RWPE1 (cell line): ENCODE data around the gene LYRM1.
A peak's percentile ranks its signal among the peaks of the same experiment; 100 is the strongest.

Source experiments
- CTCF ChIA-PET: fragments of 350-600 bp; sonication (Branson Sonifier 250); formaldehyde crosslinking; extraction: SDS; loops from one replicate; lab custom pipeline; 2021; lab: Yijun Ruan, JAX
- POLR2A ChIA-PET: fragments of 400-600 bp; formaldehyde crosslinking; extraction: SDS; loops from one replicate; lab custom pipeline; 2020; ENCODE audit warnings: antibody characterized with exemption; ENCODE audit not compliant: low non-redundant PET; lab: Yijun Ruan, JAX
- DNase-seq: peaks from one replicate; pipeline ENCODE4 v3.0.0; 2012; ENCODE audit warnings: low spot score
- H3K27ac ChIP-seq: fragments of 450-650 bp; 2 replicates; pipeline ENCODE4 v1.5.1; 2017
- TF ChIP-seq, protein P1 (sequence below): fragments of 450-650 bp; conservative IDR thresholded peaks from 2 replicates; pipeline ENCODE4 v1.5.1; 2017; ENCODE audit warnings: low read depth, mild to moderate bottlenecking

LYRM1 gene

DNA sequence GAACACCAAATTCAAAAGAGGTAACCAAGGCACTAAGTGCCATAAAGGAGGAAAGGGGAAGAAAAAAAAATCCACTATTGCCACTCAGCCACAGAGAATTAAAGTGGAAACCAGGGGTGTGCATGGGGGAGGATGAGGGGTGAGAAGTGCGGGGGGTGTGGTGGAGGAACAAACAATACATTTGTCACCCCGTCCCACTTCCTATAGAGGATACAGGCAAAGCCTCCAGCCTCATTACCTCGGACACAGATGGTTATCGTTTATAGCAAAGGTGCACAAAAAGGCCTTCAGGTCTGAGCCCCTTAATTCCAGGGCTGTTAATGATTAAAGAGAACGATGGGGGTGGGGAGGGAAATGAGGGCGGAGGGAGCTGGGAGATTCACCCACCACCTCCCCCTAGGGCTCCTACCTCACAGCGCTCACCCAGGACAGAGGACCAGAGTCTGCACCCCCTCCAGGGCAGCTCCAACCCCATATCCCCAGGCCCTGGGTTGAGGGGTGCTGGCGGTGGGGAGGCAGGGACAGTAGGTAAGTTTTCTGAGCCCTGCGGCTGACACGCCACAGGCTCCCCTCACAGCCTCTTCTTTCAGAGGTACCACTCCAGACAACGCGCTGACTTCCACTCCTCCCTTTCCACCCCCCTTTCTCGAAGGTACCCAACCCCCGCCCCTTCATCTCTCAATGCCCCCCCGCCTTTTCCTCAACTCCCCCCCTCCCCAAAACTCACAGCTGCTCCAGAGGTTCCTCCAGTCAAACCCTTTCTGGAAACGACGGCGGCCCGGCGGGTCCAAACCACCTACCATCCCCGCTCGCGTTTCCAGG lies 883 bp upstream of the LYRM1 start:
- CTCF ChIA-PET = interaction anchor here (0.6 to 1.3 kb wide), 4 partner anchors 50 to 289 kb away, joined by 4 to 6 read pairs (median 6); partner anchors contain the start of genes ERI2 and REXO5
- POLR2A ChIA-PET = interaction anchor here (0.7 to 1.3 kb wide), 2 partner anchors 48 to 63 kb away, joined by 3 read pairs; no protein-coding TSS in a partner anchor
- no peak for DNase-seq

DNA sequence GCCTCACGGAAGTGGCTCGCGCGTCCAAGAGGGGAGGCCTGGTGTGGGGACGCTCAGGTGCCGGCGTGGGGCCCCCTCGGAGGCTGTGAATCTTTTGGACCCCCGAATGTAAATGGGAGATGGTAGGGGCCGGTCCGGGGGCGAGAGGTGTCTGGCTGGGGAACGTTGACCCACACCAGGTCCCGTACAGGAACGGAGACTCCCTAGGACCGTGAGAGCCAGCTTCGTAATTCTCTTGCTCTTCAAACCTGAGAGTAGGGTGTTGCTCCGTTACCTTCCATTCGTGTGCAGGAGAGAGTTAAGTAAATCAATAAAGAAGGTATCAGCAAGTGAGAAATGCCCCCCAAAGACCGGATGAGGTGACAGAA lies 481 bp downstream of the LYRM1 start:
- POLR2A ChIA-PET = interaction anchor here (1.0 to 1.3 kb wide), 2 partner anchors 49 to 180 kb away, joined by 3 read pairs; no protein-coding TSS in a partner anchor
- TF ChIP-seq, protein P1, sequence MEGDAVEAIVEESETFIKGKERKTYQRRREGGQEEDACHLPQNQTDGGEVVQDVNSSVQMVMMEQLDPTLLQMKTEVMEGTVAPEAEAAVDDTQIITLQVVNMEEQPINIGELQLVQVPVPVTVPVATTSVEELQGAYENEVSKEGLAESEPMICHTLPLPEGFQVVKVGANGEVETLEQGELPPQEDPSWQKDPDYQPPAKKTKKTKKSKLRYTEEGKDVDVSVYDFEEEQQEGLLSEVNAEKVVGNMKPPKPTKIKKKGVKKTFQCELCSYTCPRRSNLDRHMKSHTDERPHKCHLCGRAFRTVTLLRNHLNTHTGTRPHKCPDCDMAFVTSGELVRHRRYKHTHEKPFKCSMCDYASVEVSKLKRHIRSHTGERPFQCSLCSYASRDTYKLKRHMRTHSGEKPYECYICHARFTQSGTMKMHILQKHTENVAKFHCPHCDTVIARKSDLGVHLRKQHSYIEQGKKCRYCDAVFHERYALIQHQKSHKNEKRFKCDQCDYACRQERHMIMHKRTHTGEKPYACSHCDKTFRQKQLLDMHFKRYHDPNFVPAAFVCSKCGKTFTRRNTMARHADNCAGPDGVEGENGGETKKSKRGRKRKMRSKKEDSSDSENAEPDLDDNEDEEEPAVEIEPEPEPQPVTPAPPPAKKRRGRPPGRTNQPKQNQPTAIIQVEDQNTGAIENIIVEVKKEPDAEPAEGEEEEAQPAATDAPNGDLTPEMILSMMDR = no peak
- peak; percentile 44 for DNase-seq
- H3K27ac ChIP-seq = peak overlapping the region; percentile 89
- CTCF ChIA-PET = no interaction called here

More for the DNA sequence above, 883 bp upstream of the LYRM1 start:
- TF ChIP-seq, protein P1 = no peak
- H3K27ac ChIP-seq = peak overlapping the region; percentile 89

DNA sequence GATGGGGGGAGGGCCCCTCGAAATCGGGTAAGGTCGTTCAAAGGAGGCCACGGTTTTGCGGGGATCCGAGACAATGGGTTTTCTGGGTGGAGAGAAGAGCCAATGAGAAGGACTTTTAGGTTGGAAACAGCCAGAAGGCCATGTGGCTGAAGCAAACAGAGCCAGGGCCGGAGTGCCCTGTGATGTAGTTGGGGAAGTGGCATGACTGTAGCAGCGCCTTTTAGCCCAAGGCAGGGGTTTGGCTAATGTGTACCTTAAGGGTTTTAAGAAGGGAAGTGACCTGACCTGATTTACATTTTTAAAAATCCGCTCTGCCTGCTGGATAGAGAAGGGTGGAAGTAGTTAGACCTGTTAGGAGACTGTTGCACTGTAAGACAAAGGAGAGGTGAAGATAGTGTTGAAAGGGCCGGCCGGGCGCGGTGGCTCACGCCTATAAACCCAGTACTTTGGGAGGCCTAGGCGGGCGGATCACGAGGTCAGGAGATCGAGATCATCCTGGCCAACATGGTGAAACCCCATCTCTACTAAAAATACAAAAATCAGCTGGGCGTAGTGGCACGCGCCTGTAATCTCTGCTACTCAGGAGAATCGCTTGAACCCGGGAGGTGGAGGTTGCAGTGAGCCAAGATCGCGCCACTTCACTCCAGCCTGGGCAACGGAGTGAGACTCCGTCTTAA lies 1.0 kb downstream of the LYRM1 start:
- TF ChIP-seq, protein P1 = no peak
- peak; percentile 60 for DNase-seq
- H3K27ac ChIP-seq = peak overlapping the region; percentile 89
- CTCF ChIA-PET = no interaction called here
- POLR2A ChIA-PET = interaction anchor here (1.0 kb wide), 1 partner anchor 179 kb away, joined by 3 read pairs; no protein-coding TSS in a partner anchor

DNA sequence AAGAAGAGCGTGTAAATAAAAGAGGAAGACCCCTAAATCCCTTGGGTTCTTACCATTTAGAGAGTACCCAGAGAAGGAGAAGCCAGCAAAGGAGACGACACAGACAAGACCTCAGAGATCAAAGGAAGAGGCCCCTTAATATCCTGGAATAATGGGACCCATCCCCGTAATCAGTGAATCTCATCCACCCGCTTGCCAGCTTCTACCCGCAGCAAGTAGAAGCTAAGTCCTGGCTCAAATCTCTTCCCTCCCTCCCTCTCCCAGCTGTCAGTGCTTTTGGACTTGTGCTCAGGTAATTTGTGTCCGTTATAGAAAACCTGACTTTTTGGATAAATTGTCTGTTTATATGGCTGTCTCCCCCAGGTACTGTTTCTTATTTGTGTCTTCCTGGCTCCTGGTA lies 1.9 kb downstream of the LYRM1 start:
- no peak overlapping the region for H3K27ac ChIP-seq
- ChIA-PET POLR2A (no interaction called here), CTCF (no interaction called here)
- TF ChIP-seq, protein P1 = no peak
- DNase-seq = no peak

DNA sequence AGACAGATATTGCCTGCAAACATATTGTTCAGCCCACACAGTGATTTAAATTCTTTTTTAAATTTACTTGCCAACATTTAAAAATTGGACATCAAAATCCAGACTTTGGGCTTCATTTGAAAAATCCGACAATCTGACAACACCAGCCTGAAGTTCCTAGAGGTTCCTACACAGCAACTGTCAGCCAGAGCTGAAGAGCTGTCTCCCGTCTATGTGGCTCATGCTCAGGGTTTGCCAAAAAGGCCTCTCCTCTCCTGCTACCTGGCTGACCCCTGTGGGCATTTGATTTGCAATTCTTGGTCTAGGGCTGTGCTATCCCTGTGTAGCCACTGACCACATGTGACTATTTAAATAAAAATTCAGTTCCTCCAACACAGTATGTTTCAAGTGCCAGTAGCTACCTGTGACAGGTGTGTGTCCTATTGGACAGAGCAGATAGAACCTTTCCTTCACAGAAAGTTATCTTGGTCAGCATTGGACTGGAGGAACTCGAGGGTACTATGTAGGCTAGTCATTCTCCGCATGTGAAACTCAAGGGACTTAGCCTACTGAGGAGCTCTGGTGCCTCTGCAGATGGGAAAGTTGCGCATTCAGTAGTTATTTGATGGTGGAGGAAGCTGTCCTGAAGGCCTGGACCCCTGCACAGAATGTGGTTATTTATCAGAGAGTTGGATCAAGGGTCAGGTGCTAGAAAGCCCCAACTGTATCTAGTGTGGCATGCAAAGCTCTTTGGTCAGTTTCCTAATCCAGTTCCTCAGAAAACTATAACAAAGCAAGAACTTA lies 2.7 kb downstream of the LYRM1 start:
- ChIA-PET POLR2A (no interaction called here), CTCF (interaction anchor here (0.5 to 0.9 kb wide), 3 partner anchors 18 to 279 kb away, joined by 3 to 5 read pairs (median 3); no protein-coding TSS in a partner anchor)
- peak overlapping the region; percentile 44; the same call in 1 of the 2 replicates for H3K27ac ChIP-seq
- TF ChIP-seq, protein P1 = no peak
- DNase-seq = no peak
